Ascending aorta (tissue), 2 donors: ENCODE data around the gene RCHY1. TPM values are rescaled to one million over a fixed set of nuclear protein-coding genes. Genes with fewer than 3 reads are reported as not detected.

Experiments used
- DNase-seq, 2 donors: peaks; one replicate each; pipeline ENCODE4 v3.0.0-alpha.2; 2019; ENCODE audit warnings: low spot score in 2 of 2
- H3K27ac ChIP-seq, 2 donors: fragments of 200-600 bp; sonication (generic); one replicate each; pipeline ENCODE4 v1.5.1; 2016 to 2017; ENCODE audit warnings: mild to moderate bottlenecking in 1 of 2
- H3K27me3 ChIP-seq: fragments of 200-600 bp; sonication (generic); one replicate; pipeline ENCODE4 v1.5.1; 2017
- H3K36me3 ChIP-seq, 2 donors: fragments of 200-600 bp; sonication (generic); one replicate each; pipeline ENCODE4 v1.5.1; 2016
- H3K4me1 ChIP-seq, 2 donors: fragments of 200-600 bp; sonication (generic); one replicate each; pipeline ENCODE4 v1.5.1; 2016 to 2017; ENCODE audit warnings: mild to moderate bottlenecking in 1 of 2
- H3K4me3 ChIP-seq, 2 donors: fragments of 200-600 bp; sonication (generic); one replicate each; pipeline ENCODE4 v1.5.1; 2016 to 2017; ENCODE audit warnings: mild to moderate bottlenecking in 1 of 2
- H3K9me3 ChIP-seq, 2 donors: fragments of 200-600 bp; sonication (generic); one replicate each; pipeline ENCODE4 v1.5.1; 2016
- intact Hi-C: fragments of 100-400 bp; cut with DNase I; formaldehyde crosslinking; loops from one replicate; pipeline ENCODE4 v1.15.1; 2023
- total RNA-seq: library from RNA; depleted of rRNA; stranded (reverse); fragments of >200 nt; gene quantifications from one replicate; pipeline ENCODE4 v1.1.0, GENCODE V29; 2016
- TF ChIP-seq, protein P1 (sequence below), 3 experiments: fragments of 200-600 bp in 2 of 3; fragments of 450-650 bp in 1 of 3; sonication (generic) in 2 of 3; IDR thresholded peaks; one replicate each; pipeline ENCODE4 v1.5.1; 2016 to 2019; ENCODE audit warnings: antibody characterized with exemption in 3 of 3, mild to moderate bottlenecking in 1 of 3, moderate library complexity in 1 of 3

RCHY1 gene
- total RNA-seq, result 16.2 TPM

DNA sequence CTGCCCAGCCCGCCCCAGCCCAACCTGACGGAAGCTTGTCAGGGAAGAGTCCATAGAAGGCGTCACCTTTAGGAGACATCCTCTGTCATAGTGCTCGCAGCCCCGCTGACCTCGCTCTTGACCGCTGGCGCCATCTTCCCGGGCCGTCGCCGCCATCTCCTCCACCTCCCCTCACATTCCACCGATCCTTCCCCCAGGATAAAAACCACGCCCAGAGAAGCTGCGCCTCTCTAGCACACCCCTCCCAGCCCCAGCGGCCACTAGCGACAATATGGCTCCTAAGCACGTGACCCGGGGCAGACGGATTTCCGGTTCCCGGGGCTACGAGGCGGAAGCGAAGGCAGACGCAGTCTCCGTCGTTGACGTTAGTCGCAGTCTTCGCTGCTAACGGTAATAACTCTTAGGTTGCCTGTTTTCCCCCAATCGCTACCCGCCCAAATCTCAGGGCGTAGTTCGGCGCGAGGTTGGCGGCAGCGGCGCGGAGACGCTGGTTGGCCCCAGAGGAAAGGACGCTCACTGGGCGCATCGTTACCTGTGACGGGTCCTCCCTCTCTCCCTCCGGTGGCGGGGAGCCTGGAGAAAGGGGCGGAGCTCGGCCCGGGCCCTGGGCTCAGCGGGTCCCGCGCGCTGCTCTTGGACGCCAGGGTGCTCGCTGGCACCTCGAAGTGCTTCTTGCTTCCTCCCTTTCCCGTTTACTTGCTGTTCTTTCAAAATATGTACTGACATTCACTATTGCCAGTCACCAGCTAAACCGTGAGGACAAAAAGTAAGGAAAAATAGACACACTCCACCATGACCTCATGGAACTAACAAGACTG lies at the start of gene RCHY1, which contains the start of gene THAP6:
TSS of gene RCHY1 (minus strand) at position 273 of the 818 bp plus-strand sequence. CDS start at position 156, 117 bp downstream.
TSS of gene THAP6 (plus strand) at position 343 of the 818 bp plus-strand sequence. CDS start 980 bp downstream, outside the sequence.
- TF ChIP-seq, protein P1, sequence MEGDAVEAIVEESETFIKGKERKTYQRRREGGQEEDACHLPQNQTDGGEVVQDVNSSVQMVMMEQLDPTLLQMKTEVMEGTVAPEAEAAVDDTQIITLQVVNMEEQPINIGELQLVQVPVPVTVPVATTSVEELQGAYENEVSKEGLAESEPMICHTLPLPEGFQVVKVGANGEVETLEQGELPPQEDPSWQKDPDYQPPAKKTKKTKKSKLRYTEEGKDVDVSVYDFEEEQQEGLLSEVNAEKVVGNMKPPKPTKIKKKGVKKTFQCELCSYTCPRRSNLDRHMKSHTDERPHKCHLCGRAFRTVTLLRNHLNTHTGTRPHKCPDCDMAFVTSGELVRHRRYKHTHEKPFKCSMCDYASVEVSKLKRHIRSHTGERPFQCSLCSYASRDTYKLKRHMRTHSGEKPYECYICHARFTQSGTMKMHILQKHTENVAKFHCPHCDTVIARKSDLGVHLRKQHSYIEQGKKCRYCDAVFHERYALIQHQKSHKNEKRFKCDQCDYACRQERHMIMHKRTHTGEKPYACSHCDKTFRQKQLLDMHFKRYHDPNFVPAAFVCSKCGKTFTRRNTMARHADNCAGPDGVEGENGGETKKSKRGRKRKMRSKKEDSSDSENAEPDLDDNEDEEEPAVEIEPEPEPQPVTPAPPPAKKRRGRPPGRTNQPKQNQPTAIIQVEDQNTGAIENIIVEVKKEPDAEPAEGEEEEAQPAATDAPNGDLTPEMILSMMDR (IDR thresholded peaks at IDR 0.05), result no peak
- Histone ChIP-seq H3K27me3 (no peaks in the 10 kb centered on the region), H3K4me1 (peaks cover 8 to 32% of the 10 kb centered on the region in 2 donors), H3K4me3 (peak within 1 kb of the TSS; percentile 85 to 90), H3K36me3 (peaks cover 11 to 20% of the 10 kb centered on the region in 2 donors), H3K9me3 (no peaks in the 10 kb centered on the region), H3K27ac (peak within 1 kb of the TSS; percentile 92 to 95)
- DNase-seq, result peak; percentile 79 to 98
- intact Hi-C loops, result loop anchor here (2.0 to 10.0 kb wide), 6 partner anchors 20 to 1040 kb away; partner anchors contain the start of genes BTC, NAAA and PARM1

- intact Hi-C loops, result no loop called here
- no peak overlapping the region for H3K27ac ChIP-seq
- no peak overlapping the region for H3K4me3 ChIP-seq
- TF ChIP-seq, protein P1 (IDR thresholded peaks at IDR 0.05), result no peak
- no peaks in the 10 kb centered on the region for H3K9me3 ChIP-seq
- no peaks in the 10 kb centered on the region for H3K27me3 ChIP-seq
- DNase-seq, result no peak
- no peaks in the 10 kb centered on the region for H3K36me3 ChIP-seq
- H3K4me1 ChIP-seq, result no peaks in the 10 kb centered on the region
Measured at GRCh38 chr4:75561789-75562188, 47.6 kb upstream of the RCHY1 start.

DNA sequence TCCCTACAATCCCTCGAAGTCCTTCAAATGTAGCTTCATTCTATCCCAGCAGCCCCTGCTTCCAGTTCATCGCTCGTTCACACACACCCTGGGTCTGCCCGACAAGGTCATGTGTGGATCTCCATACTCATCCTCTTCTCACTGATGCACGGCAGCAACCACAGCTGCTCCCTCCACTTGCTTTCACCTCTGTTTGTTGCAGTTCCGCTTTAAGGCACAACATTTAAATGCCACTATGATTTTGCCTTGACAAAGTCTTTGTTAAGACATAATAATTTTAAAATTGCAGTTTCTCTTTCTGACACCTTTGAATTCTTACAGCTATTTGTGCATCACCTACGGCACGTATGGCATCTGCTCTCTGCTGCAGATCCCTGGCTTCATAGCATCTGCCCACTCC lies 43.5 kb upstream of the RCHY1 start:
- intact Hi-C loops, result no loop called here
- Histone ChIP-seq H3K36me3 (no peaks in the 10 kb centered on the region), H3K4me1 (no peaks in the 10 kb centered on the region), H3K27ac (no peak overlapping the region), H3K27me3 (no peaks in the 10 kb centered on the region), H3K9me3 (no peaks in the 10 kb centered on the region), H3K4me3 (no peak overlapping the region)
- DNase-seq, result no peak
- TF ChIP-seq, protein P1 (IDR thresholded peaks at IDR 0.05), result no peak

DNA sequence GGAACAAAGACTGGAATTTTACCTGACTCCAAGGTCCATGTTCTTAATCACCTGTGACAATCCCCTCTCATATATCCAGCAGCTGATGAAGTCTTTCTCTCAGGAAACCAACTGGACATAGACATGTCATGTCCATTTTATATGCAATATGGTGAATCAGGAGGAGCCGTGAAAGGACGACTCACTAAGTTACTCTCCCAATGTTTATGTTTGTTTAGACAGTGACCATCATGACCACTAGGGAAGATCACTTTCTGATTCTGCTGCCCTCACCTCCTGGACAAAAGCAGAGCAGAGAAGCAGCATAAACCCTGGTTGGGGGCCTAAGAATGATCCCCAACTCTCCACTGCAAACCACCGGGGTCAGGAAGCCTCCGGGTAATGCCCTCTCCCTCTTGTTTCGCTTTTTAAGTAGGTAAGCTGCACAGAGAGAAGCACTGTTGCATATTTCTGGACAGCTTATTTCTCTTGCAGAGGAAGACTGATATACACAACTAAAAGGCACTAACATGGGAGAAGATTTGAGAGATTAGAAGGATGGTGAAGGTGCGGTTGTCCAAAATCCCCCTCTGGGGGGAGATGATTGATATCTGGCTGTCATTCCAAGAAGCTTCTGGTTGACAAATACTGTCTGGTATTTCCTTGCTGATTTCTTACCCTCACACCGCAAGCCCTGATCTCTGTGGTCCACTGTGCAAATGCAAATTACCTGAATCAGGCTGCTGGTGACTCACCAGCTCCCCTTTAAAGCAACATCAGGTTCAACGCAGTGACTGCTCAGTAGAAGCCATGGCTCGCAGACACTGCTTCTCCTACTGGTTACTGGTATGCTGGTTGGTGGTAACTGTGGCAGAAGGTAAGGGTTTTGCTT lies 41.3 kb upstream of the RCHY1 start, which contains the start of gene ODAPH:
TSS of gene ODAPH (plus strand) at position 773 of the 871 bp plus-strand sequence. CDS start at position 790, 17 bp downstream.
- Histone ChIP-seq H3K4me1 (no peaks in the 10 kb centered on the region), H3K27ac (no peak within 1 kb of the TSS), H3K4me3 (no peak within 1 kb of the TSS), H3K27me3 (no peaks in the 10 kb centered on the region), H3K9me3 (no peaks in the 10 kb centered on the region), H3K36me3 (no peaks in the 10 kb centered on the region)
- TF ChIP-seq, protein P1 (IDR thresholded peaks at IDR 0.05), result no peak
- intact Hi-C loops, result no loop called here
- DNase-seq, result no peak

DNA sequence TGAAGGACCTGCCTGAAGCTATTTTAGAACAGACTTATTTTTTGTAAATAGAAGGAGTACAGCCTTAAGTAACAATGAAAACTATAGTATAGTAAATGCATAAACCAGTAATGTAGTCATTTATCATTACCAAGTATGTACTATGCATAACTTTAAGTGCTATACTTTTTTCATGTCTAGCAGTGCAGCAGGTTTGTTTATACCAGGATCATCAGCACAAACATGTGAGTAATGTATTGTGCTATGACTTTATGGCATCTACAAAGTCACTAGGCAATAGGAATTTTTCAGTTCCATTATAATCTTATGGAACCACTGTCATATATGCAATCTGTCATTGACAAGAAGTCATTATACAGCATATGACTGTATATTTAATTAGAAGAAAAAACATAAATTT lies 38.2 kb upstream of the RCHY1 start:
- intact Hi-C loops, result no loop called here
- TF ChIP-seq, protein P1 (IDR thresholded peaks at IDR 0.05), result no peak
- no peak for DNase-seq
- H3K27ac ChIP-seq, result no peak overlapping the region
- H3K27me3 ChIP-seq, result no peaks in the 10 kb centered on the region
- H3K36me3 ChIP-seq, result no peaks in the 10 kb centered on the region
- H3K9me3 ChIP-seq, result no peaks in the 10 kb centered on the region
- H3K4me1 ChIP-seq, result no peaks in the 10 kb centered on the region
- H3K4me3 ChIP-seq, result no peak overlapping the region
